GM15510 (cell line): ENCODE measurements around the gene METTL21A.

ENCODE experiments used
- POLR2A ChIP-seq: IDR thresholded peaks from 3 replicates; pipeline ENCODE4 v1.6.1; 2011; ENCODE audit warnings: borderline replicate concordance; ENCODE audit not compliant: insufficient read length; ENCODE audit errors: extremely low read depth

The METTL21A gene

GRCh38 chr2:207632575-207633493 lies 7.6 kb upstream of the METTL21A start:
- no peak for TF ChIP-seq POLR2A

DNA sequence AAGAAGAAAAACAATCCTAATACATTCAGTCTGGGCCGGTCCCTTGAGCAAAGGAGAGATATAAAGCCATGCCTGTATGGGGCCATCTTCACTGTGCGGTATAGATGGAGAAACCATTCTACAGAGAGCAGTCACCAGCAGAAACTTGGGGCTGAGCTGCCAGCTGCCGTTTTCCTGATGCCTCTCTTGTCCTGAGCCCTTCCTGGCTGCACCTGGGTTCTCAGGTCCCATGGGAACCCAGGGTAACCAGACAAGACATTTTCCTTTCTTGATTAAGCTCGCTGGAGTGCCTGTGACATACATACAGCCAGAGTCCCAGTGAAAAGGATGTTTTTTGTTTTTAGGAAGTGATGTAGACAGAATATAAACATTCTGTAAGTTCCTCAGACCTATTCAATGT lies 5.3 kb upstream of the METTL21A start:
- TF ChIP-seq POLR2A: no peak

- TF ChIP-seq POLR2A: no peak
Measured at GRCh38 chr2:207629553-207629952, 4.4 kb upstream of the METTL21A start.

- peak; percentile 35 for TF ChIP-seq POLR2A
Measured at GRCh38 chr2:207624185-207625013, 795 bp downstream of the METTL21A start.

- TF ChIP-seq POLR2A: no peak
Measured at GRCh38 chr2:207621501-207622039, 3.6 kb downstream of the METTL21A start.

GRCh38 chr2:207619764-207620203 lies 5.4 kb downstream of the METTL21A start:
- no peak for TF ChIP-seq POLR2A

DNA sequence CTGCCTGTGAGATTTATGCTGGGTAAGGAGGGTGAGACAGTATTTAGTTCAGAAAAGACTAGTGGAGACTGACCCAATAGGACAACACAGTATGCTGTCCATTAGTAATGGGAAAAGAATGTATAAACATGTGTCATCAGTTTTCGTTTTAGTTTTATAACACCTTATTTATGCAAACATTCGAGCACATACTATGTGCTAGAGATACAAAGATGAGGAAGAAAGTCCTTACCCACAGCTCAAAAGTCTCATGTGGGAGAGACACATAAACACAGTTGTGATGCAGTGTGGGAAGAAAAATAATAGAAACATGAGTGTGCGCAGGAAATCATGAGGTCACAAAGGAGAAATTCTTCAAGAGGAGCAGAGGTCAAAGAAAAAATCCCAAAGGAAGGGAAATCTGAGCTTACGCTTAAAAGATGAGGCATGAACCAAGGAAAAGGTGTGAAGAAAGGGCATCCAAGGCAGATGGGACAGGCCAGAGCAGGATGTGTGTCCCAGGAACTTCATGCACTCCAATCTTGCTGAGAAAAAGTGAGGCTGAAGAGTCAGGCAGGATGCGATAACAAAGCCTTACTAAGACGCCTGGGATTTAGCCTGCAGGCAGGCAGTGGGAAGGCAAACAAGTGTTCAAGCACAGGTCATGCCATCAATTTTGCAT lies 8.1 kb downstream of the METTL21A start:
- TF ChIP-seq POLR2A: no peak

GRCh38 chr2:207616185-207616584 lies 9.0 kb downstream of the METTL21A start:
- no peak for TF ChIP-seq POLR2A

DNA sequence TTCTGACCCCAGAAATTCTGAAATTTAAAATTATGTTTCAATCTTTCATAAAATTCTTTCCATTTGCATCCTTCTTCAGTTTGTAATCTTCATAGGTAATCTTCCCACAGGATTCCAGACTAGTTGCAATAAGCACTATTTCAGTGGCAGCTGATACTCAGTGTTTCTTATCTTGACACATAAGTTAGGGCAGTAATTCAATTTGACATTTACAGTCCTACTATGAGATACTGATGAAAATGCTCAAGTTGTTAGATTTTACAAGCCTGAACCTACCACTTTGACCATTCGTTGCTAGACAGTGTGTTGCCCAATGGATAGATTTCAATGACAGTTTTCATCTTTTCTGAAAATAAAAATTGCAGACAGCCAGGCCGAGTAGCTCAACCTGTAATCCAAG lies 10.4 kb downstream of the METTL21A start:
- no peak for TF ChIP-seq POLR2A

DNA sequence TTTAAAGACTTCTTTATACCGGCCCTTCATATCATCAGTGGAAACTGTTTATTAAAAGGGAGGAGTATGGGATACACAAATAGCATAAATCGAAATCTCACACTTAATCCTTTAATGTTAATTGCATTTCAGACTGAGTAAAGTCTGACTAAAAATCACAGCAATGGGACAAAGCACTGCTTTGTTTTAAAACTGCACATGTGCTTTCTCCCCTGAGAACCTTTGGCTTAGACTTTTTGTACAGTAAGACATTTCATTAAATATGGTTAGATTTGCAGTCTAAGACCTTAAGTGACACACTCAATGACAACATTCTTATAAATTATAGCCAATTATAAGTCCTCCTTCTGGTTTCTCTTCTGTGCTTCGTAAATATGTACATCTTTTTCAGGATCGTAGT lies 12.5 kb downstream of the METTL21A start:
- TF ChIP-seq POLR2A: no peak

- no peak for TF ChIP-seq POLR2A
Measured at GRCh38 chr2:207606829-207607228, 18.4 kb downstream of the METTL21A start.

- TF ChIP-seq POLR2A: no peak
Measured at GRCh38 chr2:207606399-207606798, 18.8 kb downstream of the METTL21A start.

- TF ChIP-seq POLR2A: no peak
Measured at GRCh38 chr2:207603486-207603885, 21.7 kb downstream of the METTL21A start.

DNA sequence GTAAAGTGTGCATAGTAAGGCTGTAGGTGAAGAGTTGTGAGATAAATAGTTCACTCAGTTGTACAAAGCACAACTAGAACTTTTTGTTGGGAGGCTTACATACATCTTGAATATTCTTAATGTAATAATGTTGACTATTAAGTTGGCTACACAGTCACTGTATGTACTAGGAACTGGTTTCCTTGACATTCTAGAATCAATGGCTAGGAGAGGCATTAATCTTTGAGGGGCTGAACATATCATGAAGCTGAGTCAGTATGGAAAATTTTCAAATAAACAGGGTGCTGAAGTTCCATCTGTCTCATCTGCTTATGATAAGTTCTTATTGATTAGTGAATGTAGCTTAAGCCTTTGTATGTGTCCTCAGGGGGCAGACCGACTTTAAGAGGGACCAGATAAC lies 23.4 kb downstream of the METTL21A start:
- no peak for TF ChIP-seq POLR2A

- no peak for TF ChIP-seq POLR2A
Measured at GRCh38 chr2:207600231-207600630, 25.0 kb downstream of the METTL21A start.
